HepG2 (cell line): ENCODE results near the gene SAMD4B. TPM values are rescaled to one million over a fixed set of nuclear protein-coding genes. Genes with fewer than 3 reads are reported as not detected.

Experiments
- AKAP8 ChIP-seq: sonication (generic); formaldehyde crosslinking; IDR thresholded peaks from 2 replicates; pipeline ENCODE4 v1.5.1; 2020; ENCODE audit warnings: mild to moderate bottlenecking, missing genetic modification reagents
- ATM ChIP-seq: fragments of 450-650 bp; IDR thresholded peaks from 2 replicates; pipeline ENCODE4 v1.7.1; 2017; ENCODE audit warnings: mild to moderate bottlenecking, borderline replicate concordance
- BRF2 ChIP-seq: sonication (generic); formaldehyde crosslinking; IDR thresholded peaks from 2 replicates; pipeline ENCODE4 v1.8.1; 2022; ENCODE audit warnings: mild to moderate bottlenecking, missing genetic modification reagents
- CREB1 ChIP-seq, 2 experiments: fragments of 450-650 bp in 1 of 2; IDR thresholded peaks; 2 replicates each; pipeline ENCODE4 v1.6.1; 2016 to 2017; ENCODE audit warnings: control low read depth in 1 of 2, mild to moderate bottlenecking in 1 of 2, missing compliant biosample characterization in 1 of 2, missing genetic modification characterization in 1 of 2
- EZH2 ChIP-seq: conservative IDR thresholded peaks from 2 replicates; pipeline ENCODE4 v1.6.1; 2012; ENCODE audit warnings: mild to moderate bottlenecking, low read depth, low read length, moderate library complexity
- FOXC1 ChIP-seq: sonication (generic); formaldehyde crosslinking; IDR thresholded peaks from 2 replicates; pipeline ENCODE4 v1.8.0; 2022; ENCODE audit warnings: mild to moderate bottlenecking, missing genetic modification reagents, borderline replicate concordance
- GTF2F1 ChIP-seq: fragments of 150-350 bp; IDR thresholded peaks from 2 replicates; pipeline ENCODE4 v1.6.1; 2014; ENCODE audit warnings: low read length
- HBP1 ChIP-seq: IDR thresholded peaks from 2 replicates; pipeline ENCODE4 v1.6.1; 2016; ENCODE audit warnings: low read depth, control low read depth
- HMG20A ChIP-seq: IDR thresholded peaks from 2 replicates; pipeline ENCODE4 v1.6.1; 2016; ENCODE audit warnings: borderline replicate concordance
- HNRNPL ChIP-seq: fragments of 200-400 bp; formaldehyde crosslinking; IDR thresholded peaks from 2 replicates; pipeline ENCODE4 v1.6.1; 2017; ENCODE audit warnings: mild to moderate bottlenecking, low read depth, low read length
- MYC ChIP-seq: sonication (generic); formaldehyde crosslinking; IDR thresholded peaks from 2 replicates; pipeline ENCODE4 v1.9.0; 2021; ENCODE audit warnings: missing genetic modification reagents, borderline replicate concordance
- NFE2 ChIP-seq: sonication (generic); formaldehyde crosslinking; IDR thresholded peaks from 2 replicates; pipeline ENCODE4 v1.4.0; 2020; ENCODE audit warnings: missing genetic modification reagents
- NRL ChIP-seq: sonication (generic); formaldehyde crosslinking; IDR thresholded peaks from 2 replicates; pipeline ENCODE4 v1.5.0; 2020; ENCODE audit warnings: missing genetic modification reagents, mild to moderate bottlenecking, moderate library complexity, borderline replicate concordance
- RAD51 ChIP-seq: fragments of 450-650 bp; IDR thresholded peaks from 2 replicates; pipeline ENCODE4 v1.6.1; 2016; ENCODE audit warnings: borderline replicate concordance
- SP4 ChIP-seq: sonication (generic); formaldehyde crosslinking; IDR thresholded peaks from 2 replicates; pipeline ENCODE4 v1.8.1; 2023; ENCODE audit warnings: mild to moderate bottlenecking, missing genetic modification reagents
- TAF15 ChIP-seq: fragments of 200-400 bp; formaldehyde crosslinking; IDR thresholded peaks from one replicate; pipeline ENCODE4 v1.6.1; 2018; ENCODE audit warnings: mild to moderate bottlenecking, low read depth, low read length; ENCODE audit not compliant: poor library complexity, severe bottlenecking
- ZFP36 ChIP-seq: fragments of 150-350 bp; IDR thresholded peaks from 2 replicates; pipeline ENCODE4 v1.6.1; 2018; ENCODE audit warnings: borderline replicate concordance, low read length, low read depth; ENCODE audit not compliant: partially characterized antibody
- ZNF3 ChIP-seq: IDR thresholded peaks from 2 replicates; pipeline ENCODE4 v1.7.0; 2017; ENCODE audit warnings: inconsistent platforms
- ZNF496 ChIP-seq: sonication (generic); formaldehyde crosslinking; IDR thresholded peaks from 2 replicates; pipeline ENCODE4 v1.8.1; 2023; ENCODE audit warnings: mild to moderate bottlenecking, moderate library complexity, missing genetic modification reagents; ENCODE audit not compliant: insufficient replicate concordance
- ZNF550 ChIP-seq: sonication (generic); formaldehyde crosslinking; IDR thresholded peaks from 2 replicates; pipeline ENCODE4 v1.4.0; 2020; ENCODE audit warnings: mild to moderate bottlenecking, missing genetic modification reagents, borderline replicate concordance
- ZNF572 ChIP-seq: sonication (generic); formaldehyde crosslinking; IDR thresholded peaks from 2 replicates; pipeline ENCODE4 v1.5.1; 2020; ENCODE audit warnings: mild to moderate bottlenecking, missing genetic modification reagents
- ZNF629 ChIP-seq: sonication (generic); formaldehyde crosslinking; conservative IDR thresholded peaks from 2 replicates; pipeline ENCODE4 v1.5.0; 2020; ENCODE audit warnings: missing genetic modification reagents
- ZNF670 ChIP-seq: sonication (generic); formaldehyde crosslinking; IDR thresholded peaks from 2 replicates; pipeline ENCODE4 v1.8.0; 2022; ENCODE audit warnings: mild to moderate bottlenecking, missing genetic modification reagents, borderline replicate concordance
- ZNF709 ChIP-seq: sonication (generic); formaldehyde crosslinking; IDR thresholded peaks from 2 replicates; pipeline ENCODE4 v1.5.0; 2020; ENCODE audit warnings: mild to moderate bottlenecking, missing genetic modification reagents
- ZNF720 ChIP-seq: sonication (generic); formaldehyde crosslinking; IDR thresholded peaks from 2 replicates; pipeline ENCODE4 v1.4.0; 2020; ENCODE audit warnings: missing genetic modification reagents
- polyA plus RNA-seq, 8 experiments: library from polyadenylated mRNA; depleted of rRNA in 3 of 8; stranded (reverse) in 7 of 8; unstranded in 1 of 8; fragments of >200 nt; fragmentation: Illumina TruSeq in 4 of 8; extraction: Trizol in 4 of 8; gene quantifications; 2 replicates each; pipeline versions ENCODE4 v1.2.1 to v1.2.3, GENCODE V29; 2011 to 2016; ENCODE audit warnings: low read depth in 4 of 8, missing spikeins in 1 of 8, mixed read lengths in 1 of 8; ENCODE audit not compliant: insufficient read depth in 1 of 8
- total RNA-seq, 5 experiments: library from RNA; depleted of rRNA; stranded (reverse); fragments of >200 nt; fragmentation: Illumina TruSeq; extraction: Trizol; gene quantifications; 2 replicates each; pipeline ENCODE4 v1.2.3, GENCODE V29; 2016; ENCODE audit warnings: low read depth in 1 of 5
- TF ChIP-seq, protein P1 (sequence below): sonication (generic); formaldehyde crosslinking; conservative IDR thresholded peaks from 2 replicates; pipeline ENCODE4 v1.4.0; 2020; ENCODE audit warnings: missing genetic modification reagents

SAMD4B gene
- total and polyA plus RNA-seq, 2 of the 13 experiments (the other 11 are each of a cell fraction or from before 2014, with no cell fraction given): 26.0 to 31.8 TPM

DNA sequence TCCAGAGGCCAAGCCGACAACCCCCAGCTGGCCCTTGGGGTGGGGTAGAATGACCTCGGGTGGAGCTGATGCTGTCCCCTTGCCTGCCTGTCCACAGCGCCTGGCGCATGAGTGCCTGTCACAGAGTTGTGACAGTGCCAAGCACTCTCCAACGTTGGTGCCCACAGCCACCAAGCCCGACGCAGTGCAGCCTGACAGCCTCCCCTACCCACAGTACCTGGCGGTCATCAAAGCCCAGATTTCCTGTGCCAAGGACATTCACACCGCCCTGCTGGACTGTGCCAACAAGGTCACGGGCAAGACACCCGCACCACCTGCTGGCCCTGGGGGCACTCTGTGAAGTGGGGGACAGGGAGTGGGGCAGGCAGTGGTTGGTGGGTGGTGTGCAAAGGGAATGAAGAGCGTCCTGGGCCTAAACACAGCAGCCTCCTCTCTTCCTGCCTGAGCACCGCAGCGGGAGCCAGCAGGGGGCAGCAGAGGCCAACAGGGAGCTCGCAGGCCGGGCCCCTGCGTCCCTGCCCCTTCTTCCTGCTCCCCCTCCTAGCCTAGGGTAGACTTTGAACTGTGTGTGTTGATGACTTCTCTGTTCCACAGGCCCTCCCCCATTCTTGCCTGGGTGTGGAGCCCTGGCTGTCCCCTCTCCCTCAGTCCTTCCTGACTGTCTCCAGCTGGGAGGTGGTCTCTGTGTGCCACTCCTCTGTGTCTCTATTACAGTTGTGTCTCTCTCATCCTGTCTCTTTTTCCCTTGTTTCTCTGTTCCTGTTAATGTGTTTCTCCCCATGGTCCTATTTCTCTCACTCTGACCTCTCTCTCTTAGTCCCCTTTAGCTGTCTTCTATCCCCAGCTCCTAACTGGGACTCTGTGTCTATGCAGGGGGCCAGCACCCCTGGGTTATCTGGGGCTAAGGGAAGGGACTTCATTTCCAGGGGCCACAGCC lies 55.4 kb downstream of the SAMD4B start (continued):
- TF ChIP-seq ZNF496 (CRISPR knock-in tag) (no peak), EZH2 (no peak), ZNF629 (0 out of 2 replicates have a peak, but pooled peaks have one; percentile 53), NRL (CRISPR knock-in tag) (0 out of 2 replicates have a peak, but pooled peaks have one; percentile 8), HNRNPL (peak; percentile 85), ZNF720 (no peak), ATM (no peak), HBP1 (peak; percentile 45), TAF15 (no peak), ZNF550 (CRISPR knock-in tag) (no peak), ZNF709 (CRISPR knock-in tag) (peak; percentile 42; the same call in 1 of the 2 replicates), MYC (CRISPR knock-in tag) (no peak), HMG20A (CRISPR knock-in tag) (no peak; the same call in 1 of the 2 replicates), ZNF3 (peak; percentile 95), ZNF670 (CRISPR knock-in tag) (no peak), AKAP8 (CRISPR knock-in tag) (peak; percentile 93), FOXC1 (CRISPR knock-in tag) (peak; percentile 68; the same call in 1 of the 2 replicates), BRF2 (CRISPR knock-in tag) (no peak), ZNF572 (CRISPR knock-in tag) (peak; percentile 54), NFE2 (no peak), CREB1 (IDR thresholded peaks at IDR 0.05) (no peak), CREB1 (CRISPR knock-in tag; IDR thresholded peaks at IDR 0.05) (0 out of 2 replicates have a peak, but pooled peaks have one; percentile 69), SP4 (CRISPR knock-in tag) (peak; percentile 83), RAD51 (no peak), GTF2F1 (0 out of 2 replicates have a peak, but pooled peaks have one; percentile 23), ZFP36 (peak; percentile 36)
- TF ChIP-seq, protein P1, sequence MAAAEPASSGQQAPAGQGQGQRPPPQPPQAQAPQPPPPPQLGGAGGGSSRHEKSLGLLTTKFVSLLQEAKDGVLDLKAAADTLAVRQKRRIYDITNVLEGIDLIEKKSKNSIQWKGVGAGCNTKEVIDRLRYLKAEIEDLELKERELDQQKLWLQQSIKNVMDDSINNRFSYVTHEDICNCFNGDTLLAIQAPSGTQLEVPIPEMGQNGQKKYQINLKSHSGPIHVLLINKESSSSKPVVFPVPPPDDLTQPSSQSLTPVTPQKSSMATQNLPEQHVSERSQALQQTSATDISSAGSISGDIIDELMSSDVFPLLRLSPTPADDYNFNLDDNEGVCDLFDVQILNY (CRISPR knock-in tag): no peak
